Neural progenitor cell (in vitro differentiated cells): Measurements from ENCODE around the gene ANKRD11.

Experiments used
- EZH2 ChIP-seq: fragments of 200-600 bp; sonication (generic); IDR thresholded peaks from 2 replicates; pipeline ENCODE4 v1.6.1; 2017; ENCODE audit warnings: antibody characterized with exemption, mild to moderate bottlenecking, moderate library complexity
- EZH2phosphoT487 ChIP-seq: fragments of 200-600 bp; sonication (generic); IDR thresholded peaks from 2 replicates; pipeline ENCODE4 v1.6.1; 2017; ENCODE audit warnings: antibody characterized with exemption

DNA sequence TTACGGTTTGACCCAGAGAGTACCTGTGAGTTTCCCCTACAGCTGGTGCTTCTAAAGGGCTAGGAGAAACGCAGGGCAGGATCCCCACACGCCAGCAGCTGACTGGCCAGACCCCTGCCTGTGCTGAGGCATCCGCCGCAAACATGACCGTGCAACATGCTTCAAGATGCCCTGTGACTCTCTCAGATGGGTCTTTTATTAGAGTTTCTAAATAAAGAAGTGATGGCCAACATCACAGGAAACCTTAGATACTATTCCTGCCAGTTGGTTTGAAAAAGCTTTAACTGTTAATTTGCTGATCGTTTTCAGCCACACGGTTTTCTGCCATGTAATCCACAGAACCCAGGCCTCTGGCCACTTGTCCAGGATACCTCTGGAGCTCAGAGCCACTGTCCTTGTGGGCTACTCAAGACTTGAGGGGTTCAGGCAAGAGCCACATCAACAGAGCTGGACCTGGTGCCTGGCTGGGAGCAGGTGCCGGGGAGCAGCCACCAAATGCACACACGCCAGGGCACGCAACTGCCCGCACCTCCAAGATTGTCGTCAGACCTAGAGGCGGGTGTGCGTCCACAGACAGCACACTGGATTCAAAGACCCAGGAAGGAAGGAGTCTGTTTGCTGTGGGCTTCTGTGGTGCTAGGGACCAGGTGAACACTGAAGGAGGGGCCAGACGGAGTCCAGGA, 154.4 kb downstream of the ANKRD11 start:
- TF ChIP-seq EZH2phosphoT487: no peak
- no peak for TF ChIP-seq EZH2
